HG03520 (cell line): Measurements from ENCODE around the gene SKI.

Experiments
- ATAC-seq: cut with Tn5 transposase; IDR thresholded peaks from one replicate; pipeline ENCODE4 v1.9.1; 2021; ENCODE audit warnings: mild to moderate bottlenecking, moderate library complexity; ENCODE audit not compliant: unreplicated experiment

SKI gene

DNA sequence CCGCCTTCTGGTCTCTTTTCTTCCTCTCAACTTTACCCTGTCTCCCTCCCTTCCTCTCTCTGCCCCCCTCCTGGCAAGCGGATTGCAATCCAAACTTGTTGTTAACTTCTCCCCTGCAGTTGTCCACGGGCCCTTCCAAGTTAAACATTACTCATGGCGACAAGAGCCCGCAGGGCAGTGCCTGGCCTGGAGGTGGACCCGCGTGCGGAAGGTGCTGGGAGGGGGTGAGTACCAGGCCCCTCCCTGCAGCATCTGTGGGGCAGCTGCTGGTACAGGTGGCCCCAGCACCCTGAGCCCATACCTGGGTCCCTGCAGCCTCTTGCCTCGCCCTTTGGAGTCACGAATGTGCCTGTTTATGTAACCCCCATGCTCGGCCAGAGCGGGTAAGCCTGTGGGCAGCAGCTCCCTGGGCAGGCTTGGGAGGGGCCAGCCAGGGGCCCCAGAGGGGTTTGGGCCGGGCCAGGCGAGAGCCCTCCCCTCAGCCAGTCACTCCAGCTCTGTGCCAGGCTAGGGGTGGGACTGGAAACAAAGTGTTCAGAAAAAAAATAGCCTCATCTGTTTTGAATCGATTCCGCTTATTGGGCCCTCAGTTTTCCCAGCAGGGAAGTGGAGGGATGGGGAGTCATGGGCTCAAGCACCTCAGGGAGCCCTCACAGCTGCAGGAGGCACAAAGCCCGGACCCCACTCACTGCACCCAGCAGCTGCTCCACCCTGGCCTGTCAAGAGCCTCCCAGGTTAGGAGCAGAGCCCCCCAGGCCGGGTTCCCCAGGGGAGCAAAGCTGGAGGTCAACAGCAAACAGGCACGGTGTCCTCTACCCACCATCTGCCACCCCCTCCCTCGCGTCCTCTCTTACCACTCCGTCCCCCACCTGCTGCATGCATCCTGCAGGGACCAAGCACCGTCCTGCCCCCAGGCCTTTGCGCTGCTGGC is 19.5 kb upstream of the SKI start:
- ATAC-seq, result no peak

DNA sequence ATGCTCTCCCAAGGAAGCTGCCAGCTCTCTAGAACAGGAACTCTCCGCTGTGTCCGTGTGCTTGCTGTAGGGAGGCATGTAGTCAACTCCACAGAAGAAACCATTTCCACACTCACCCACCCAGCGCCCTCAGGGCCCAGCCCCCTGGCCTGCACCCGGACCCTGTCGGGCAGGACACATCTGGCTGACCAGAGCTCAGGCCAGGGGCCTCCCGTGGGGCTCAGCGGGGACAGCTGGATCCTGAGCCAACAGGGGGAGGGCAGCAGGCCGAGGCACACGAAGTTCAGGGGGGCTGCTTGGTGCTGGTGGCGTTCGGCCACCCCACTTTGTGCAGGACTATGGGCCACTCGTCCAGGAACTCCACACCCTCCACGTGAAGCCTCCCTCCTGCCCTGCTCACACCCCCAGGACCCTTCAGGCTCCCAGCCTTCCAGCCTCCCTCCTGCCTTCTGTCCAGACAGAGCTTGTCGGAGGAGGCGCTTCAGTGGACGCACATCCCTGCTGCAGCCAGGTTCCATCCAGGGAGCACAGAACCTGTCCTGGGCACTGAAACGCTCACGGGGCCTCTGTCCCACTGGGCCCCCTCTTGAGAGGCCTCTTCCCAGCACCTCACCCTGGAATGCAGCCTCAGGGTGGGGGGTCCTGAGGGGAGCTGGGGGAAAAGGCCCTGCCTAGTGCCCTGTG is 18.6 kb upstream of the SKI start:
- no peak for ATAC-seq

DNA sequence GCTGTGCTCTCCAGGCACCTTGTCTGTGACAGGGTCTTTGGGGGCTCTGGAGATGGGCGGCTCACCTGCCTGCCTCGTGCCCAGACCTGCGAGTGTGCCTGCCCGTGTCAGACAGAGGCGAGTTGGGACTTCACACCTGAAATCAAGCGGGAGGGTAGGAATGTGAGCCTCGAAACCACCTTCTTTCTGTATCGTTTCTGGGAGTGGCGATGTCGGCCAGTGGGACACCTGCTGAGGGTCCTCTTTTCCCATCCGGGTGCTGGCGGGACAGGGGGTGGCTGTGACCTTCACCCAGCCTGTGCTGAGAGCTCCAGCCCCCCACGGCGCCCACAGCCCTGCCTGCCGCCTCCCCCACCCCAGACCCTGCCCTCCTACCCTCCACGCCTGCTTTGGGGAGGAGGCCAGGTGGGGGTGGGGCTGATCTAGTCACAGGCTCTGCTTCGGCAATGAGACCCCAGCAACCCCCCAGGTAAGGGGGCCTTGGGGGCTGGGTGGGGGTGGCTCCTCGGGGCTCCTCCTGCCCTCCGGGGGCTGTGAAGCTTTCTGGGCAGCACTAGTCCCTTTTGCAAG is 17.9 kb upstream of the SKI start:
- no peak for ATAC-seq

DNA sequence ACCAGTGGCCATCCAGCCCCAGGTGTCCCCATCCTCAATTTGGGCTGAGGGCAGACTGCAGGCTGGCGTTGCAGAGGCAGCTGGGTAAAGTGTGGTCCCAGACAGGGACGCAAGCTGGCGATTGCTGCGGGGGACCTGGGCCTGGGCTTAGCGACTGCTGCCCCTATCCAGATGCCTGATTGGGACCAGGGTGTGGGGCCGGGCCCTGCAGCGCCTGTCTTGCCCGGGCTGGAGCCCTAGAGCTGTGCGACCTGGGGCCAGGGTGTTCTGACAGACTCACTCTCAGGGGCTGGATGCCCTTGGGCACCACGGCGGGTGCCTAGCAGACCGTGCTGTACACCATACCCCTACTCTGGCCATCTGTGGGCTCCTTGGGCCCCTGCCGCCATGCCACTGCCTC is 17.3 kb upstream of the SKI start:
- no peak for ATAC-seq

DNA sequence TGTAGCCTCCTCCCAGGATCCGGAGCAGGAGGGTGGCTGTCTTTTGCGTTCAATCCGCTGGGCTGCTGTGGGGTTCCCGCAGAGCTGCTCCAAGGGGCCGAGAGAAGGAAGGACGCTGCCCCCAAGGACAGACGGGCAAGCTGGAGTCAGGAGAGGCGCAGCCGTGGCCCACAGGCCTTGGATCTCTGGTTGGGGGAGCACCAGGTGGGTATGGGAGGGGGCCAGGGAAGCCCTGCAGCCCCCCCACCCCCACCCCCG is 15.9 kb upstream of the SKI start:
- no peak for ATAC-seq

DNA sequence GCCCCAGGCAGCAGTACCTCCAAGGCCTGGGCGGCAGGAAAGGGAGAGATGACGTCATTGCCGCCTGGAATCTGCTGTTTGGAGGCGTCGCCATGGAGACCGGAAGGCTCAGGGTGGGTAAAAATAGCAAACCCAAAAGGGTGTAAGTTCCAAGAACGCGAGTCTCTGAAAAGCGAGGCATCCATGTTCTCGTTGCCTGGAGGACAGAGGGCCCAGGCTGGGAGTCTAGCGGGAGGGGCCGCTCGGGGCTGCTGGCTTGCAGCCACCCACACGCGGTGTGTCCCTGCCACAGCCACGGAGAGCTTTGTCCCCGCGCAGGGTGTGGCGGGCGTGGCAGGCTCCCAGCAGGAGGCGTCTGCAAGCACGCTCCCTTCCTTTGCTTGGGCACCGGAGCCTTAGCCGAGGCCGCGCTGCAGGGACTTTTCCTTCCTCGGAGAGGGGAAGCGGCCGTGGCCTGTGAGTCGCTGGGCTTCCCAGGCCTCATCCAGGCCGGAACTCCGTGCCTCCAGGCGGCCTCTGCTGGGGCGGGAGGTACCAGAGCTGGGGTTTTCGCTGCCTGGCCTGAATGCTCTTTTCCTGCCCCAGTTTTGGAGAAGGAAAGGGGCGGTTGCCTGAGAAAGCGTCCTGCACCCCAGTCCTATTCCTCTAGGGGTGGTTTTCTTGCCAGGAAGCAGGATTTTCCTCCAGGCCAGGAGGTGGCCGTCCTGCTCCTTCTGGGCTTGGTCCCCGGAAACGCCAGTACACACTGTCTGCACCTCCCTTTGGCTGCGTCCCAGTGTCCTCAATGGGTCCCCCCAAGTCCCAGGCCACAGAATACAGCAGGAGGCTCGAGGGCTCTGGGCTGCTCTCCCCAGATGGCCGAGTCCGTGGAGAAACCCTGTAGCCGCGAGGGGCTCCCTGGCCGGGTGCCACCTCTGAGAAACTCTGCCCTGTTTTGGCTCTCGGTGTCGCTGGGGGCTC is 15.3 kb upstream of the SKI start:
- ATAC-seq, result no peak

DNA sequence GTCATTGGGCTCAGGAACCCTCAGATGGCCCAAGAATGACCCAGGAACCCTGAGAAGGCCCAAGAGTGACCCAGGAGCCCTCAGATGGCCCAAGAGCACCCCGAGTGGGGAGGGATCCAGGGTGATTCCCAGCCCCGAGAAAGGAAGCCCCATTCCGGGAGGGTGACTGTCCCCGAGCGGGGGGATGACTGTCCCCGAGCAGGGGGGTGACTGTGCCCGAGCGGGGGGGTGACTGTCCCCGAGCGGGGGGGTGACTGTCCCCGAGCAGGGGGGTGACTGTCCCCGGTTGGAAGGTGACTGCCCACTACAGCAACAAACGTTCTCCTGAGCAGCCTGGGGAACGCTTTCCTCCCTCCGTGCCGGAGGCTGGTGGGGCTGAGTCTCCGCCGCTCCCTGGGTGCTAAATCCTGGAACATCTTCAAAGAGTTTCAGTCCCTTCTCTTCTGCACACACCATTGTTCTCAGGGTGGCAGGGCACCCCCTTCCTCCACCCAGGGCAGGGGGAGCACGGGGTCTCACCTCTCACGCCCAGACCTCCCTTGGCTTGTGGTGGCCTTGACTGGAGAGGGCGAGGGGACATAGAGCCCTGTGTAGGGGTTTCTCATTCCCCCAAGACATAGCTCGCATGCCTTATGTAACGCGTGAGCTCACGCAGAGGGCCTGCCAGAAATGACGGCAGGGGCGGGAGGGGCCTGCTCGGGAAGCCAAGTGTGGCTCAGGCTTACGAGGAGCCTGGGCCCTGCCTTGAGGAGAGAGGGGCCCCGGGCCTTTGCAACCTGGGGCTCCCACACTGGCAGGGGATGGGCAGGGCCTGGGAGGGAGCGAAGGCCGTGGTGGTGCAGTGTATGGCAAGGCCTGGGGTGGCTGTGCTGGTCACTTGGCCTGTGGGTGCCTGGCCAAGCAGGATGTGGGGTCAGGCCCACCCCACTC is 14.3 kb upstream of the SKI start:
- ATAC-seq, result no peak

DNA sequence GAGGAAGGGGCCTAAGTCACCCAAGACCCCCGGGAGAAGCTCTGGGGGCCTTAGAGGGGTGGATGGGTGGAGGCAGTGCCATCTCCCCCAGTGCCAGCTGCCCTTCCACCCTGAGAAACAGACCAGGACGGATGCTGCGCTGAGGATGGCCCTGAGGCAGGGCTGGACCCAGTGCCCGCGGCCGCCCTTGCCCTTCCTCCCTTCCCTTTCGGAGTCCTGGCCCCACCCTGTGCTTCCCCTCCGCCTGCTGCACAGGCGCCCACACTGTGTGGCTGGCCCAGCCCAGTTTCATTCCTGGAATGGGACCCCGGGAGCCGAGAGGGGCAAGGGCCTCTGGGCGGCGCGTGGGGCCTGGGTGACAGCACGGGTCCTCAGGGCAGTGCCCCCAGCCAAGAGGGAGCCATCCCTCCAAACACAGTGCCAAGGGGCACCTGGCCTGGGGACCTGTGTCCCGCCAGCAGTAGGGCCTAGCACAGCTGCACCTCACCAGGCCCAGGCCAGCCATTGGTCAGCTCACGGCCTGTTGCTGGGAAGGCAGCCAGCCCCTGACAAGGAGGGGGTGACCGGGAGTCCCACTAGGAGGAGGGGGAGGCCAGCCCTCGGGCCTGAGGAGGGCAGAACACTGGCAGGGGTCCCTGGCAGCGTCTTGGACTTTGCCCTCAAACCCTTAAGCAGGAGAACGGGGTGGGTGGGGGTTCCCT is 13.4 kb upstream of the SKI start:
- ATAC-seq, result no peak

DNA sequence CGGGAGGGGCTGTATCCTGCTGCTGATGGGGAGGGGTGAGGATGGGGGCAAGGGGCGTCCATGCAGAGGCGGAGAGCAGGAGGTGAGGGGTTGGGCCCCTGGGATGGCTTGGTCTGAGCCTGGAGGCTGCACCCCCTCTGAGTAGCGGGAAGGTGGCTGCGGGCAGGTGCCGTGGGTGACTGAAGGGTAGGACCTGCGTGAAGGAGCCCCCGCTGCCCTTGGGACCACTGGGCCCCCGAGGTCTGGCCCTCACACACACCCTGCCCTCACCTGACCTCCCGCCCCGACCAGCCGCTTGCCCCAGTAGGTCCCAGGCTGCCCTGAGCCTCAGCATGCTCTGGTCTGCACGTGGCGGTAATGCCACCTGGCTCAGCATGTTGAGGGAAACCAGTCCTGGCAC is 12.8 kb upstream of the SKI start:
- ATAC-seq, result no peak

DNA sequence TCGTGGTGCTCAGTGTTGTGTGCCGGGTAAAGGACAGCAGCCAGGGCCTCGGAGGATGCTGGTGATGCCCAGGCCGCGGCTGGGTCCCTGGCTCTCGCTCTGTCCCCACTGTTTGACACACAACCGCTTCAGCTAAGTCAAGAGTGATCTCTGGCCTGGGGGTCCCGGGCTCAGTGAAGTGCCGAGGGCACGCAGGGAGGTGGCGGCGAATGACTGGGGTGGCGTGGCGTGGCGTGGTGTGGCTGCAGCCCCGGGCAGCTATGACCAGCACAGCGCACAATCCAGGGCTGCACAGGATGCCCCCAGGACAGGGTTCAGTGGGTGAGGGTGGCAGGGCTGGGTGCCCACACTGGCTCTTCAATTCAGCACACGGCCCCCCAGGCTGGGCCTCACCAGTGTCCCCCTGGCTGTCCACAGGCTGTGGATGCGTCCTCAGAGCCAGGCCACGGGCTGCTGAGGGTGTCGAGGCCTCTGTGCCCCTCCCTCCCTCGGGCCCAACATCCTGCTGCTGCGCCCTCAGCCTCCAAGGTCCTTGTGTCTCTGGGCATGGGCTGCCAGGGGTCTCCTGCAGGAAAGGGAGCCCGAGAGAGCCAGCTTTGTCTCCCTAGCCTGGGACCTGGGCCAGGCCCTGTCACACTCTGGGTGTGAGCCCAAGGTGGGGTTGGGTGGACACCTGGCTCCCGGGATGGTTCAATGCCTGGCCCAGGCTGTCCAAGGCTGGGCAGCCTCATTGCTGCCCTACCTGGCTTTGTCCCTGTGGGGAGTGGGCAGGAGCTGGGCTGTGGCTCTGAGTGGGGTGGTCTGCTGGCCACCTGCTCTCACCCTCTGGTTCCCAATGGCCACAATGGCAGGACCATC is 12.0 kb upstream of the SKI start:
- no peak for ATAC-seq

DNA sequence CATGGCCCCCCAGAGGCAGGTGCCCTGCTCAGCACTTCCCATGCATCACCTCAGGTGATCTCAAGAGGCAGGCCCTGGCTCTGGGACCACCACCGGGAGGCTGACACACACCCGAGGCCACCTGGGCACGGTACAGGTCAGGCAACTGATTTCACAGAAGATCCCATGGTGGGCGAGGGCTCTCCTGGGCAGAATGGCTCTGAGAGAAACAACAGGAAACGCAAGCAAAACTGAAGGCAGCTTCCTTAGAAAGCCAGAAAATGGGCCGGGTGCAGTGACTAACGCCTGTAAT is 11.4 kb upstream of the SKI start:
- no peak for ATAC-seq

DNA sequence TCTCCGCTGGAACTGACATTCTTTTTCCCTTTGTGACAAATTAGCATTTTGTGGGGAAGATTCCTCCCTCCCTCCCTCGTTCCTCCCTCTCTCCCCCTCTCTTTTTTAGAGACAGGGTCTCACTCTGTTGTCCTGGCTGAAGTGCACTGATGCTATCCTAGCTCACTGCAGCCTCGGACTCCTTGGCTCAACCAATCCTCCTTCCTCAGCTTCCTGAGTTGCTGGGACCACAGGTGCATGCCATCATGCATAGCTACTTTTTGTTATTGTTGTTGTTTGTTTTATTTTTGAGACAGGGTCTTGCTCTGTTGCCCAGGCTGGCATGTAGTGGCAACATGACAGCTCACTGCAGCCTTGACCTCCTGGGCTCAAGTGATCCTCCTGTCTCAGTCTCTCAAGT is 6.8 kb upstream of the SKI start:
- no peak for ATAC-seq

DNA sequence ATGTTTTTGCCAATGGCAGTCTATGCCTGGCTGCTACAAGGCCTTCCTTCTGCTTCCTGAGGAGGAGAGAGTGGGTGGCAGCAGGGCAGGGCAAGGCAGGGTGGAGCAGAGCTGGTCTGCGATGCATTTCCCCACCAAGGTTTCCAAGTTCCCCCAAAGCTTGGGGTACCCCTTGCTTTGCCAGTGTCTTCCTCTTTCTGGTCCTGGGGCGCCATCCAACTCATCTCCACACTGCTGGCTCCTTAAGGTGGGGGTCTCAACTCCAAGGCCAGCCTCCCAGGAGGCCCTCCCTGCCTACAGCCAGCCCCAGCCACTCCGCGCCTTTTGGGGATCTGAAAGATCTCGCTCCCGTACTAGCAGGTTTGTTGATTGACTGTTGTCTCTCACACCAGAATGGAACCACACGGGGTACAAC is 3.9 kb upstream of the SKI start:
- ATAC-seq, result no peak

DNA sequence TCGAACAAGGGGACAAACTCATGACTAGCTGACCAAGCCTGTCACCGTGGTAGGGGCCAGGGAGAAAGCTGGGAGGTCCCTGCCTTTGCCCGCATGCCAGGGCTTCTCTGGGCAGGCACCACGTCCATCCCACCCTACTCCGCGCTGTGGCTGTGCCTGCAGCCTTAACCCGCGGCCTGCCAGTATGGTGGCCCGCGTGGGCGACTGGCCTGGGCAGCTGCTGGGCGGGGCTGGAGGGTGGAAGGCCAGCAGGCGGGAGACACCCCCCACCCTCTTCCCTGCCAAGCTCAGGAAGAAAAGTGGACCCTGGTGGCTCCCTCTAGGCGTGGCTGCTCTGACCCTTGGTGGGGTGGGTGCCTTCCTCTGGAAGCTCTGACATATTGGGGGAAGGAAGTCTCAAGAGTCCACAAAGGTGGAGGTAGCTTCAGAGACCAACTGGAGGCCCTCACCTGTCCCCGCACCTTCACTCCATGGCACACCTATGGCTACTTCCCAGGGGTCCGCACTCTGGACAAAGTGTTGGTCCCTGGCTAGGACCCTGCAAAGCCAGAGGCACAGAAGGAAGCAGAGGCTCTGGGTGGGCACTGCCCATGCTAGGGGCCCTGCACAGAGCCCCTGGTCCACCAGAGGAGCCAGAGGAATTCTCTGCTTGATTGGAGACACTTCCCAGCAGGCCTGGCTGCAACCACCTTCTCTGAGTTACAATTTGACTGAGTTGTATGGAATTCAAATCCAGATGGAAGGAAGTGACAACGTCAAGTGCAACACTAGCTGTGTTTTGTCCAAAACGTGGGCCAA is 3.3 kb upstream of the SKI start:
- no peak for ATAC-seq

DNA sequence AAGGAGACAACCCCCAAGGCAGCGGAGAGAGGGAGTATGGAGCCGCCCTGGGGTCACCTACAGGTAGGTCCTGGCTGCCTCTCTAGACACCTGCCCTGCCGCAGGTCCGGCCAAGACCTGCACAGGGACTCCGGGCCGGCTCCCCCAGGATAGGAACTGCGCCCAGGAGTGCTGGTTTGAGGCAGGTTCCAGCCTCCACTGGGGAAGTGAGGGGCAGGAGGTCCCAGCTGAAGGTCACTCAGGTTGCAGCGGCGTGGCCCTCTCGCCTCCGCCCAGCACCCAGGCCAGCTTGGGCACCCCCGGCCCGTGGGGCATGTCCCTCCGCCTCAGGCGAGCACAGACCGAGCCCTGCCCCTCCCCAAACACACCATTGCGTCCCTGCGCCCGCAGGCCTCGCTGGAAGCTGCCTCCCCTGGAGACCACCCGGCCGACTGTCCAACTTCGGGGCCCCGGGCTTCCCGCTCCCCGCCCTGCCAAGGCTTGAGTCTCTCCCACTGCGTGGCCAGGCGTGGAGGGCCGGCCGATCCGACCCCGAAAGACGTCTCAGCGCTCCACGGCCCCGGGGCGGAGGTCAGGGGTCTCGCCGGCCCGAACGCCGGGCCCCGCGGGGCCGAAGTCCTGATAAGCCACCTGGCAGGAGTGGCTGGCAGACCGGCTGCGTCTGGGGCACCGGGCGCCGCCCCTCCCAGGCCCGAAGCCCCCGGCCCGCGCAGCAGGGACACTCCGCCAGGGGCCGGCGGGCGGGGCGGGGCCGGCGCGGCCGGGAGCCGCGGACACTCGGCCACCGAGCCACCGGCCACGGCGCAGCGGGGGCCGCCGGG is 1.4 kb upstream of the SKI start:
- peak; percentile 4 for ATAC-seq

DNA sequence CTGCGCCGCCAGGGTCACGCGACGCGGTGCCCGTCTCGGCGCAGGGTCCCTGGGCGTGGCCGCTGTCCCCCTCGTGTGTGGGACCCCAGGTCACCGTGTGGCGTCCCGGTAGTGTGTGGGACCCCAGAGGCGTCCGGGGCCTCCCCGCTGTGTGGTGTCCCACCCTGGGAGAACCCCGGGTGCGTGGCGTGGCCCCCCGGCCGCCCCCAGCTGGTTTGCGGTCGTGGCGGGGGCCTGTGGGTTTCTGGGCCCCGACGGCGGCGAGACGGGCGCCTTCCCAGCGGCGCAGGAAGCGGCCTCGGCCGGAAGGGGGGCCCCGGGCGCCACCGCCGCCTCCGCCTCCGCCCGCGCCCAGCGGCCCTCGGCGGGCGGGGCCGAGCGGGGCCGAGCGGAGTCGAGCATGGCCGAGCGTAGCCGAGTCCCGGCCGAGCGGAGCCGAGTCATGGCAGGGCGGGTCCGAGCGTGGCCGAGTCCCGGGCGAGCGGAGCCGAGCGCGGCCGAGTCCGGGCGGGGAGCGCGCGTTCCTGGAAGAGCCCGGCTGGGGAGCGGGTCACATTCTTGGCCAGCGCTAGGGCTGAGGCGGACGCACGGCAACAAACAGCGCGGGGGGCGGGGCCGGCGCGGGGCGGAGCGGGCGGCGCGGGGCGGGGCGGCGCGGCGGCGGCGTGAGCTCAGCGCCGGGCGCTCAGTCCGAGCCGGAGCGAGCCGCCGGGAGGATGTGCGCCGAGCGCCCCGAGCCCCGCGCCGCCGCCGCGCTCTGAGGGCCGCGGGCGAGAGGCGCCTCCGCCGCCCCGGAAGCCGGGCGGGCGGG is 568 bp upstream of the SKI start:
- ATAC-seq, result peak; percentile 84
